Endothelial cell of umbilical vein (primary cell): ENCODE results near the gene SPNS2. TPM values are rescaled to one million over a fixed set of nuclear protein-coding genes. Genes with fewer than 3 reads are reported as not detected.

Experiments used
- BruUV-seq: library from RNA; stranded (reverse); fragments of 400-500 nt; replicated peaks from 2 replicates; lab custom pipeline; 2021; lab: Mats Ljungman, UMichigan
- CTCF ChIA-PET: fragments of 300-600, 350-600 bp; sonication (Branson Sonifier 250); formaldehyde crosslinking; loops from one replicate; lab custom pipeline; 2021; ENCODE audit warnings: antibody characterized with exemption, inconsistent platforms; lab: Charles Lee
- POLR2A ChIA-PET: fragments of 300-600, 350-600 bp; sonication (Branson Sonifier 250); formaldehyde crosslinking; loops from one replicate; lab custom pipeline; 2021; ENCODE audit warnings: antibody characterized with exemption, inconsistent platforms; lab: Charles Lee
- DNase-seq: peaks from one replicate; pipeline ENCODE4 v3.0.0-alpha.2; 2011; ENCODE audit warnings: low read depth, low spot score
- FAIRE-seq: peaks from 2 replicates; lab custom pipeline; 2011; peaks lifted over from hg19 to GRCh38; lab: Jason Lieb, UNC
- H2AFZ ChIP-seq: 2 replicates; pipeline ENCODE4 v1.6.0; 2012; ENCODE audit warnings: low read depth, low read length, control low read depth, inconsistent platforms
- H3K27ac ChIP-seq: 2 replicates; pipeline ENCODE4 v1.5.1; 2011; ENCODE audit warnings: low read depth, mild to moderate bottlenecking, control low read depth, low read length, moderate library complexity; ENCODE audit not compliant: insufficient read depth
- H3K27me3 ChIP-seq, 2 experiments: 2 replicates each; pipeline versions ENCODE4 v1.6.0 to v1.6.1; 2011; ENCODE audit warnings: low read length in 2 of 2, mixed read lengths in 1 of 2; ENCODE audit not compliant: control insufficient read depth in 2 of 2, insufficient read depth in 2 of 2
- H3K36me3 ChIP-seq, 2 experiments: 2 replicates in 1 of 2; 3 replicates in 1 of 2; pipeline ENCODE4 v1.5.1; 2011; ENCODE audit warnings: low read length in 2 of 2, mild to moderate bottlenecking in 1 of 2, moderate library complexity in 1 of 2; ENCODE audit not compliant: control insufficient read depth in 2 of 2, insufficient read depth in 2 of 2; ENCODE audit errors: extremely low read depth in 1 of 2
- H3K4me1 ChIP-seq: 3 replicates; pipeline ENCODE4 v1.5.1; 2011; ENCODE audit warnings: mild to moderate bottlenecking, low read length; ENCODE audit not compliant: control insufficient read depth, insufficient read depth; ENCODE audit errors: extremely low read depth
- H3K4me2 ChIP-seq: 2 replicates; pipeline ENCODE4 v1.6.1; 2011; ENCODE audit warnings: low read length, control low read depth, mixed read lengths; ENCODE audit not compliant: insufficient read depth
- H3K4me3 ChIP-seq, 3 experiments: fragments of 200-600 bp in 1 of 3; sonication (generic), shearing (Covaris generic) in 1 of 3; replicated peaks in 1 of 3; 2 replicates each; pipeline ENCODE4 v1.5.1; 2011 to 2016; ENCODE audit warnings: control low read depth in 3 of 3, low read length in 3 of 3, mild to moderate bottlenecking in 2 of 3, inconsistent platforms in 1 of 3, low read depth in 1 of 3, moderate library complexity in 1 of 3; ENCODE audit not compliant: insufficient read depth in 1 of 3
- H3K79me2 ChIP-seq: 2 replicates; pipeline ENCODE4 v1.6.0; 2012; ENCODE audit warnings: low read length, inconsistent platforms; ENCODE audit not compliant: control insufficient read depth, insufficient read depth
- H3K9ac ChIP-seq: replicated peaks from 2 replicates; pipeline ENCODE3; 2011; ENCODE audit warnings: low read length, control low read depth; ENCODE audit not compliant: insufficient read depth; ENCODE audit errors: extremely low read depth
- H3K9me1 ChIP-seq: replicated peaks from 3 replicates; pipeline ENCODE4 v1.6.0; 2011; ENCODE audit warnings: mild to moderate bottlenecking, low read length; ENCODE audit not compliant: control insufficient read depth, insufficient read depth; ENCODE audit errors: extremely low read depth
- H3K9me3 ChIP-seq: replicated peaks from 2 replicates; pipeline ENCODE4 v1.5.1; 2012; ENCODE audit warnings: low read length, inconsistent platforms; ENCODE audit not compliant: control insufficient read depth, insufficient read depth
- H4K20me1 ChIP-seq: replicated peaks from 2 replicates; pipeline ENCODE3; 2011; ENCODE audit warnings: mild to moderate bottlenecking, low read length; ENCODE audit not compliant: control insufficient read depth, insufficient read depth; ENCODE audit errors: extremely low read depth
- GATA2 ChIP-seq: IDR thresholded peaks from 2 replicates; pipeline ENCODE4 v1.7.0; 2011; ENCODE audit warnings: low read depth, mild to moderate bottlenecking, moderate library complexity, mixed read lengths, low read length; ENCODE audit not compliant: insufficient read length, insufficient read depth
- MYC ChIP-seq: IDR thresholded peaks from one replicate; pipeline ENCODE4 v1.6.1; 2011; ENCODE audit warnings: mild to moderate bottlenecking, low read depth, low read length
- POLR2AphosphoS5 ChIP-seq: IDR thresholded peaks from 2 replicates; pipeline ENCODE4 v1.6.1; 2012; ENCODE audit warnings: low read depth, mild to moderate bottlenecking, control low read depth, low read length, moderate library complexity; ENCODE audit not compliant: insufficient read depth
- dilution Hi-C: fragments of 300-500 bp; cut with MboI; formaldehyde crosslinking; loops from one replicate; pipeline ENCODE4 v1.15.0; 2019; ENCODE audit warnings: low sequenced_read_pairs; ENCODE audit not compliant: extremely low pct_ligation_motif_present
- intact Hi-C: fragments of 100-400 bp; cut with micrococcal nuclease; formaldehyde crosslinking; loops from one replicate; pipeline ENCODE4 v1.10.0; 2022
- polyA plus RNA-seq, 4 experiments: library from polyadenylated mRNA; depleted of rRNA in 3 of 4; stranded (reverse) in 3 of 4; unstranded in 1 of 4; fragments of >200 nt; gene quantifications; 2 replicates each; pipeline versions ENCODE4 v1.2.1 to v1.2.3, GENCODE V29; 2011 to 2012; ENCODE audit warnings: missing spikeins in 1 of 4
- total RNA-seq: library from RNA; stranded (reverse); gene quantifications from 2 replicates; pipeline ENCODE4 v1.2.3, GENCODE V29; 2021
- TF ChIP-seq, protein P1 (sequence below), 2 donors: IDR thresholded peaks; 1 replicate in 1 of 2; 2 replicates in 1 of 2; pipeline ENCODE4 v1.5.1; 2011; ENCODE audit warnings: low read length in 2 of 2, mild to moderate bottlenecking in 2 of 2, moderate library complexity in 2 of 2, control low read depth in 1 of 2, inconsistent platforms in 1 of 2, low read depth in 1 of 2; ENCODE audit not compliant: insufficient read depth in 1 of 2; ENCODE audit errors: extremely low read depth in 1 of 2
- TF ChIP-seq, protein P2 (sequence below): IDR thresholded peaks from 2 replicates; pipeline ENCODE4 v1.6.1; 2011; ENCODE audit not compliant: insufficient read depth, insufficient read length

Gene SPNS2
- total and polyA plus RNA-seq, 2 donors (not counting 3 experiments of a cell fraction or from before 2014, with no cell fraction given) = 70.2 to 77.3 TPM

DNA sequence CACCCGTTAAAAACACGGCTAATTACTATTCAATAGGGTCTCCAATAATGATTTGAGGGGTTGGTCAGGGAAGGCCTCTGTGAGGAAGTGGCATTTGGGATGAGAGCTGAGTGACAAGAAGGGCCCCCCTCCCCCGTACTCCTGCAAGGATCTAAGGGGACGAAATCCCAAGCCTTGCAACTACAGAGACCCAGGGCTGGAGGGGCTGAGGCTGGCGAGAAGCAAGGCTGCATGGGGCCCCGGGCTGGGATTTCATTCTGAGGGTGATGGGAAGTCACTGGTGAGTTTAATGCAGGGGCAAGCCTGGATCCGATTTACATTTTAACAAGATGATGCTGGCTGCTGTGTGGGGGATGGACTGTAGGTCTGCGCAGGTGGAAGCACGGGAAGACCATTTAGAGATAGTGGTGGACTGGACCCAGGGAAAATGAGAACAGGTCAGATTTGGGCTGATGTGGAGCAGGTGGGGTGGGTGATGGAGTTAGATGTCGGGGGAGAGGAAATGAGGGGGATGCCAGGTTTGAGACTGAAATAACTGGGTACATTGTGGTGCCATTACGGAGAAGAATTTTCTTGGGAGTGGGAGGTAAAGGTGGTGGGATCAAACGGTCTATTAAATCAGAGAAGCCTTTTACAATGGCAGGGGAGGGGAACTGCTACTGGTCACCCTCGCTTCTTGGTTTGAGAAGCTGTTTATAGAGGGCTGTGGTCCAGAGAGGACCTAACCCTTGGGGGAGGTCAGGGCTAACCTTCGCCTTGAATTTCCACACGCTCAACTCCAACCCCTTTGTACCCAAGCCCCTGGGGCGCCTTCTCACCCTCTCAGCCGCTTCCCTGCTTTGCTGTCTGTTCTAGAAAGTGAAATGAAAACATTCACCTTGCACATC is 57.4 kb downstream of the SPNS2 start:
- Histone ChIP-seq H3K4me3 (peak overlapping the region in 2 of 3 experiments; percentile 57 to 84), H3K36me3 (peaks cover 2 to 10% of the 10 kb centered on the region in 2 experiments), H4K20me1 (no peaks in the 10 kb centered on the region), H3K9me3 (no peaks in the 10 kb centered on the region), H3K9me1 (no peaks in the 10 kb centered on the region), H3K9ac (peak overlapping the region; percentile 56), H3K27me3 (no peaks in the 10 kb centered on the region), H3K4me2 (peak overlapping the region; percentile 72), H2AFZ (peak overlapping the region; percentile 74), H3K4me1 (peaks cover 17% of the 10 kb centered on the region), H3K27ac (peak overlapping the region; percentile 57), H3K79me2 (peaks cover 20% of the 10 kb centered on the region)
- dilution Hi-C loops = no loop called here
- no peak for FAIRE-seq
- TF ChIP-seq GATA2 = no peak
- TF ChIP-seq, protein P1, sequence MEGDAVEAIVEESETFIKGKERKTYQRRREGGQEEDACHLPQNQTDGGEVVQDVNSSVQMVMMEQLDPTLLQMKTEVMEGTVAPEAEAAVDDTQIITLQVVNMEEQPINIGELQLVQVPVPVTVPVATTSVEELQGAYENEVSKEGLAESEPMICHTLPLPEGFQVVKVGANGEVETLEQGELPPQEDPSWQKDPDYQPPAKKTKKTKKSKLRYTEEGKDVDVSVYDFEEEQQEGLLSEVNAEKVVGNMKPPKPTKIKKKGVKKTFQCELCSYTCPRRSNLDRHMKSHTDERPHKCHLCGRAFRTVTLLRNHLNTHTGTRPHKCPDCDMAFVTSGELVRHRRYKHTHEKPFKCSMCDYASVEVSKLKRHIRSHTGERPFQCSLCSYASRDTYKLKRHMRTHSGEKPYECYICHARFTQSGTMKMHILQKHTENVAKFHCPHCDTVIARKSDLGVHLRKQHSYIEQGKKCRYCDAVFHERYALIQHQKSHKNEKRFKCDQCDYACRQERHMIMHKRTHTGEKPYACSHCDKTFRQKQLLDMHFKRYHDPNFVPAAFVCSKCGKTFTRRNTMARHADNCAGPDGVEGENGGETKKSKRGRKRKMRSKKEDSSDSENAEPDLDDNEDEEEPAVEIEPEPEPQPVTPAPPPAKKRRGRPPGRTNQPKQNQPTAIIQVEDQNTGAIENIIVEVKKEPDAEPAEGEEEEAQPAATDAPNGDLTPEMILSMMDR (IDR thresholded peaks at IDR 0.05; ENCODE audit: extremely low read depth in 1 of 2, insufficient read depth in 1 of 2, low read depth in 1 of 2, low read length in 2 of 2) = no peak
- TF ChIP-seq POLR2AphosphoS5 = no peak
- TF ChIP-seq, protein P2, sequence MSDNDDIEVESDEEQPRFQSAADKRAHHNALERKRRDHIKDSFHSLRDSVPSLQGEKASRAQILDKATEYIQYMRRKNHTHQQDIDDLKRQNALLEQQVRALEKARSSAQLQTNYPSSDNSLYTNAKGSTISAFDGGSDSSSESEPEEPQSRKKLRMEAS = no peak
- TF ChIP-seq MYC = no peak
- POLR2A ChIA-PET = no interaction called here
- CTCF ChIA-PET = interaction anchor here (1.0 to 3.9 kb wide), 6 partner anchors 9 to 135 kb away, joined by 3 to 31 read pairs (median 6); no protein-coding TSS in a partner anchor
- no peak for DNase-seq
- intact Hi-C loops = no loop called here
- no TSS peak for BruUV-seq
